MM.1S (cell line): ENCODE measurements around the gene BAG2.

Experiments
- EZH2phosphoT487 ChIP-seq: fragments of 300-600 bp; sonication (generic); IDR thresholded peaks from 2 replicates; pipeline ENCODE4 v1.6.1; 2018; ENCODE audit warnings: antibody characterized with exemption, low read length
- TF ChIP-seq, protein P1 (sequence below): fragments of 300-600 bp; sonication (generic); IDR thresholded peaks from 2 replicates; pipeline ENCODE4 v1.5.1; 2016; ENCODE audit warnings: antibody characterized with exemption, low read length, mixed read lengths

DNA sequence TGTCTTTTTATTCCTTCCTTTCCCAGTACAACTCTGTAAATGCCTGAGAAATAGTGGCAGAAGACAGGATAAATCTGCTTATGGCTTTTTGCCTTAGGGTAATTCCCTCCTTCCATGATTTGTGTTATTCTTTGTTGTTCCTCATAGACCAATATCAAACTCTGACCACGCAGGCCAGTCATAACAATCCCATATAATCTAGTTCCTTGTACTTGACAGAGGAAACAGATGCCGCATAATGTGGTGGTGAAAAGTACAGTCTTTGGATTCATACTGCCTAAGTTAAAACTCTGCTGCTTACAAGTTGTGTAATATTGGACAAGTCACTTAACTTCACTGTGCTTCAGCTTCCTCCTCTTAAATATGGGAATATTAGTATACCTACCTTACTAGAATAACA lies 8.2 kb upstream of the BAG2 start:
- TF ChIP-seq, protein P1, sequence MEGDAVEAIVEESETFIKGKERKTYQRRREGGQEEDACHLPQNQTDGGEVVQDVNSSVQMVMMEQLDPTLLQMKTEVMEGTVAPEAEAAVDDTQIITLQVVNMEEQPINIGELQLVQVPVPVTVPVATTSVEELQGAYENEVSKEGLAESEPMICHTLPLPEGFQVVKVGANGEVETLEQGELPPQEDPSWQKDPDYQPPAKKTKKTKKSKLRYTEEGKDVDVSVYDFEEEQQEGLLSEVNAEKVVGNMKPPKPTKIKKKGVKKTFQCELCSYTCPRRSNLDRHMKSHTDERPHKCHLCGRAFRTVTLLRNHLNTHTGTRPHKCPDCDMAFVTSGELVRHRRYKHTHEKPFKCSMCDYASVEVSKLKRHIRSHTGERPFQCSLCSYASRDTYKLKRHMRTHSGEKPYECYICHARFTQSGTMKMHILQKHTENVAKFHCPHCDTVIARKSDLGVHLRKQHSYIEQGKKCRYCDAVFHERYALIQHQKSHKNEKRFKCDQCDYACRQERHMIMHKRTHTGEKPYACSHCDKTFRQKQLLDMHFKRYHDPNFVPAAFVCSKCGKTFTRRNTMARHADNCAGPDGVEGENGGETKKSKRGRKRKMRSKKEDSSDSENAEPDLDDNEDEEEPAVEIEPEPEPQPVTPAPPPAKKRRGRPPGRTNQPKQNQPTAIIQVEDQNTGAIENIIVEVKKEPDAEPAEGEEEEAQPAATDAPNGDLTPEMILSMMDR: no peak
- no peak for TF ChIP-seq EZH2phosphoT487
